NK-92 (cell line): ENCODE results near the gene MRPL10.

Source experiments
- DNase-seq: peaks from one replicate; lab custom pipeline; 2025; ENCODE audit not compliant: unreplicated experiment; lab: John Stamatoyannopoulos, UW

Gene MRPL10

DNA sequence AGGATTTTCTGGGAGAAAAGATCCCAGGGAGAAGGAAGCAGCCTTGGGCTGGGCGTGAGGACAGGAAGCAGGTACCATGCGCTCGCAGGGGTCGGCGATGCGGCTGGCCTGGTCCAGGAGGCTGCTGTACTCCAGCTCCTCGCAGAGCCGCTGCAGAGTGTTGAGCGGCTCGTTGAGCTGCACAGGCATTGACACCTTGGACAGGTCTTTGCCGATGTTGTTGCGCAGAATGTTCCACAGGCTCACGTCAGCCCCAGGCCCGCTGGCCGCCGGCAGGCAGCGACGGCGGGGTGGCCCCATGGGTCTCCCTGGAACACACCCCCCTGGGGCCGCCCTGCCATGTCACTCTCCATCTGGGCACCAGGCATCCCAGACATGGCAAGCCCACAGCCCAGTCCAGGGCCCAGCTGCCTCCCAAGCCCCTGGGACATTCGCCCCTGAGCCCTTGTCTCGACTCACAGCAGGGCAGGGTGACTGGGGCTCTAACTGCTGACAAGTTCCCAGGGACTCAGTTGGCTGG, 17.8 kb downstream of the MRPL10 start:
- DNase-seq = no peak

GRCh38 chr17:47813077-47813476, 18.3 kb downstream of the MRPL10 start:
- DNase-seq = no peak

DNA sequence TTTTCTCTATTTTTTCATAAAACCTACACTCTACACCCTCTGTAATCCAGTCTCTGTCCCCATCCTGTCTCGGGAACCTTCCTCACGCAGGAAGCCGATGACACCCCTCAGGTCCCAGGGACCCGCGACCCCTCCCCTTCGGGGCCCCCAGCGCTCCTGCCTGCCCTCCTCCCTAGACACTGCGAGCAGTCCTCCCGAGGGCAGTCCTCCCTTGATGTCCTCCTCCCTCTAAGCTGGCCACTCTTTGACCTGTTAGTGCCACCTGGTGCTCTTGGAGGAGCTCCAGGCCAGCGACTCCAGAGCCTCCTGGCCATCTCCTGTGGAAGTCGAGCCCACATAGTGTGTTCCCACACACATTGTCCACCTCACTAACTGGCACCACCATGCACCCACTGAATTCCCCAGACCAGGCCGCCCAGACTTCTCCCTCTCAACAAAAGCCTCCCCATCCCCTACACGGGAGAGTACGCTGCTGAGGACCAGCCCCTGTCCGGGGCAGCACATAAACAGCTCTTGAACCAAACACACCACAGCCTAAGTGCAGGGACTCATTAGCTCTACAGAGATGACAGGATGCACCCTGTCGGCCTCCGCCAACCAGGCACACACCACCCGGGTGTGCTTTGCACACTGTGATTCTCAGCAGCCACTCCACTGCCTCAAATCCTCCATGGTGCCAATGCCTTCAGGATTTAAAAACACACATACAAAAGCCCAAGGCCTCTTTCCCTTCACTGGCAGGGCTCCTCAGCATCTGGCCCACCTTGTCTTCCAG, 19.0 kb downstream of the MRPL10 start:
- no peak for DNase-seq

DNA sequence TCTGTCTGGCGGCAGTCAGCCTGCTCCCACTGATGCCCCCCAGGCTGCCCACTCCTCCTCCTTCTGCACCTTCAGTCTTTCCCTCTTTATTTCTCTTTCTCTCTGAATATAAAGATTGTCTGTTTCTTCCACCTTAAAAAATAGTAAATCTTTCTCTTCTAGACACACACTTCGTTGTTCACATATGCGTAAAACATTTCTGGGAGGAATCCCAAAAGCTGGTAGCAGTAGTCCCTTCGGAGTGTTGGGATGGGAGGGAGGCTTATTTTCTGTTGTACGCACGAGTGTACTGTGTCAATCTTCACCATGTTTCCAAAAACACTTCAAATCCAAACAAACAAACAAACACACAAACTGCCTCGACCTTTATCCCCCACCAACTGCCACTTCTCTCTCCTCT, 19.6 kb downstream of the MRPL10 start:
- DNase-seq = no peak

DNA sequence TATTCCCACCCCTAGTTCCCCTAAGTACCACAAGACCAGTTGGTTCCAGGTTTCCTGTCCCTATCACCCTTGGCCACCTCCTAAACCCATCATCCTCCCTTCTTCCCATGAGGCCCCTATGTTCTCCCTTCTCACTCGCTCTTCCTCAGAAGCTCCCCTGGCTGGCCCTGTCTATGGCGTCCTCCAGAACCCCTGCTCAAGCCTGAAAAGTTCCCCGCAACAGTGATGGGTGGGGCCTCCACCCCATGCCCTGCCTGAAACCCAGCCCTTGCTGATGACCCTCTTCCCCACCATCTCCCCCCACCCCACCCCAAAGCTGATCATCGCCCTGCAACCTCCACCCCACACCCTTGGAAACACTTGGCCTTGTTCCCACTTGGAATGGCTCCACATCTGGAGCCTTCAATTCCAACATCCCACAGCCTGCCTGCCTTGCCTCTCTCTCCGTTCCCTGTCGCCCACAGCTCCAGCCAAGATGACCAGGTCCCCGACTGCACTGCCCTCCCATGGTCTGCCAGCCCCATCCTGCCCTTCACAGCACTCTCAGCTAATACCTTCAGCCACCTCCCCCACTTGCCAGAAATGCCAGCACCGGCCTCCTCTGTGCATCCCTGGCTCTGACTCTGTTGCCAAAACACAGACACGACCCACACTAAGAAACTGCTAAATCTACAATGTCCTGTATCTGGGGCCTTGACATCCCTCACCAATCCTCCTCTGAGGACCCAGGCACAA, 20.3 kb downstream of the MRPL10 start:
- DNase-seq = no peak

DNA sequence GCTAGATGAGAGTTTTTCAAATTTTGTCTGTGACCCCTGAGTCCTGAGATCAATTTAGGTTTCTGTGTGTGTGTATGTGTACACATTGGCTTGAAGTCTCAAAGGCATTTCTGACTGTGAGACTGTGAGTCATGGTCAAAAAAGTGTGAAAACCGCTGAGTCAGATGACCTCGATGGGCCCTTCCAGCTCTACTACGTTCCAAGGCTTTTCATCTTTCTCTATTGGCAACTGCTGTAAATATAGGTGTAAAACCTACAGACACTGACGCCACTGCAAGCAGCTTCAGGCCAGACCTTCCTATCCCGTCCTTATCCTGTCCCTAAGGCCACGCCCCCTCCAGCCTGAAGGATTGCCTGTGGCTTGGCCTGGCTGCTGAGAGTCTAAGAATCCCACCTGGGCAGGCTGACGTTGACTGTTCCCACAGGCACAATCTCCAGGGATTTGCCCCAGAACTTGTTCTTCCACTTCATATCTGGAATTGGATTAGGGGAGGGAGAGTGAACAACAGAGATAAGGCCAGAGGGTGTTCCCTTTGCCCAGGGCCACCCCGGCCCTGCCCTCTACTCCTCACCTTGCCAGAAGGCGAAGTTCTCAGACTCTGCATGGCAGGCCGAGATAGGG, 21.0 kb downstream of the MRPL10 start:
- DNase-seq = no peak

DNA sequence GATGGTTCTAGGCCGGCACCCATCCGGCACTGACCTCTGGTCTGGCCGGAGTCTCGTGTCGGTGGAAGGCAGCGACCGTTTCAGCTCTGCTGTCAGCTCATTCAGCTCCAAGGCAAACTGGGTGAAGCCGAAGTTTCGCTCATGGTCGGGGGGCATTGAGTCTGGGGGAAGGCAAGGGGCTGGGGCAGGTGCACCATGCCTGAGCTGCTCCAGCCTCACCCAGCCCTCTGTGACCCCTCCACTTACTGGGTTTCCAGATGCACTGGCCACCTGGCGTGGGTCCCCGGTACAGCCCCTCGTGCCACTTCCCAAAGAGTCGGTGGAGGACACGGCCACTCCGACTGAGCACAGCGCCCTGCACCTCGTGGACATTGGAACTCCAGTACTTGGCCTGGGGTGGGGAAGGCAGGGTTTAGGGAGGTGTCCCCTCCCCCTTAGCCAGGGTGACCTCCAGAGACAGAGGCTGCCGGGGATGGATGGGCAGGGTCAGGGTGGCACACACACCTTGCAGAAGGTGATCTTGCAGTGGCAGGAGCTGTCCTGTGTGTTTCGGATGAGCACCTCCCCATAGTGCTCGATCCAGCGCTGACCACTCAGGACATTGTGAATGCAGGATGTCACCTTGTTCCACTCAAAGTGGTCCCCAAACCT, 22.4 kb downstream of the MRPL10 start:
- no peak for DNase-seq

DNA sequence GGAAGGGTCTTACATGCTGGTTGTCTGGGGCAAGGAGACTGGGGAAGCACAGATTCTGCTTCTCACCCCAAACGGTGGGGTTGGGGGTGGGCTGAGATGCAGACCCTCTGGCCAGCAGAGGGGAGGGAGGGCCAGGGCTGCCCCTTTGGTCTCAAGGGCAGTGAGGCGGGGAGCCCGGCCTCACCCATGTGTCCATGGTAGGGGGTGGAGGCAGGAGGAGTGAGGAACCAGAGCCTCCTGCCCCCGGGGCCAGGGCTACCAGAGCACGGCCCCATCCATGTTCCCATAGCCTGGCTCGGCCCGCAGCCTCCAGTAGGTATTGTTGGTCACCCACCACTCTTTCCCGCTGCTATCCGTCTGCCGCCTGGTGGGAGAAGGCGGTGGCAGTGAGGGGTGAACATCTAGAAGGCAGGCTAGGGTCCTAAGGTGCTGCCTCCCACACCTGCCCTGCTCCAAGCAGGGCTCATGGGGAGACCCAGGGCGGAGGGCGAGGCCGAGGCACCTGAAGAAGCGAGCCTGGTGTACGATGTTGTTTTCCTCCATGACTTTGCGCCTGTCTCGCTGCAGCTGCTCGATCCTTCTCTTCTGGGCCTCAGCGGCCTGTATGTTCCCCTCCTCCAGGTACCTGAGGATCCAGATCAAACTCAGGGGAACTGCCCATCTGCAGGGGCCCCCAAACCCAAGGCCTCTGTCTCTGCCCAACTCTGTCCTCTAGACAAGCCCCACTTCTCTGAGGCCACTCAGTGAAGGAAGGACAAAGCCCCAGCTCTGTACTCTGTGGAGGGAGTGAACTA, 23.1 kb downstream of the MRPL10 start:
- DNase-seq = no peak

- DNase-seq = no peak
Measured at GRCh38 chr17:47807421-47807820, 23.9 kb downstream of the MRPL10 start.

DNA sequence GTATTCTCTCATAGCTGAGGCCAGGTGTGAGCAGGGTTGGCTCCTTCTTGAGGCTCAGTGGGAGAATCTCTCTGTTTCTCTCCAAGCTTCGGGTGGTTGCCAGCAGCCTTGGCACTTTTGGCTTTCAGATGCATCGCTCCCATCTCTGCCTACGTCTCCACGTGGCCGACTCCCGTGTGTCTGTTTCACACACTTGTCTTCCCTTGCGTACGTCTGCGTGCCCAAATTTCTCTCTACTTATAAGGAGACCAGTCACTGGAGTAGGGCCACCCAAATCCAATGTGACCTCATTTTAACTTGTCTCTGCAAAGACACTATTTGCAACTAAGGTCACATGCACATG, 24.5 kb downstream of the MRPL10 start:
- DNase-seq = no peak

GRCh38 chr17:47806026-47806912, 25.1 kb downstream of the MRPL10 start:
- no peak for DNase-seq

DNA sequence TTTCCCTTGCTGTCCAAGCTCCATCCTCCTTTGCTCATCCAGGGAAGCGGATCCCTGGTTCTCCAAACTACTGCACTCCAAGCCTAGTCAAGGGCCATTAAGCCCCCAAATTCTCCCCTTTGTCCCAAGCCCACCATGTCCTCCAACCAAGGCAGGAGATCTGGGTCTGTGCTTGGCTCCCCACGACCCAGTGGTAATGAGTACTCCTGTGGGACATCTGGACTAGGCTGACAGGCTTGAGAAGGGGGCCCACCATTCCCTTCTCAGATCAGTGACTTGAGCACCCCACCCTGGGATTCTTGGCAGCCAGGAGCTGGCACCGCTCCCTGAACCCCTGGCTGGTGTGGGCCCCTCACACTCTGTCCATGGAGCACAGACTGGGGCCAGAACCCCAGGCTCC, 26.9 kb downstream of the MRPL10 start:
- DNase-seq = no peak

DNA sequence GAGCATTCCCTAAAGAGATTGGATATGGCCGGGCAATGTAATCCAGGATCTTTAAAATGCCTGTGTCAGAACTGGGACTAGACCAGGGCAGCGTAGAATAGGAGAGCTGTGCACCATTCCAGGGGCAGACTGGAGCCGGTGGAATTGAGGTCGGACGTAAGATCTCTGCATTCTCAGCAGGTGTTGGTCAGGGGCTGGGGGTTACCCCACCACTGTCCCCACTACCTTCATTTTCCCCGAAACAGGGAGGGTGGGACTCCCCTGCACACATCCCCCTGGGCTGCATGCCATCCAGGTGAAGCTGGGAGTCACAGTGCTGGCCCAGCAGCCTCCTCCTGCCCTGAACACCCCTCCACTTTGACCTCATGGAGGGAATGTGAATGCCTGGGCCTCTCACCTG, 27.6 kb downstream of the MRPL10 start:
- DNase-seq = no peak

GRCh38 chr17:47803201-47803600, 28.1 kb downstream of the MRPL10 start:
- no peak for DNase-seq

DNA sequence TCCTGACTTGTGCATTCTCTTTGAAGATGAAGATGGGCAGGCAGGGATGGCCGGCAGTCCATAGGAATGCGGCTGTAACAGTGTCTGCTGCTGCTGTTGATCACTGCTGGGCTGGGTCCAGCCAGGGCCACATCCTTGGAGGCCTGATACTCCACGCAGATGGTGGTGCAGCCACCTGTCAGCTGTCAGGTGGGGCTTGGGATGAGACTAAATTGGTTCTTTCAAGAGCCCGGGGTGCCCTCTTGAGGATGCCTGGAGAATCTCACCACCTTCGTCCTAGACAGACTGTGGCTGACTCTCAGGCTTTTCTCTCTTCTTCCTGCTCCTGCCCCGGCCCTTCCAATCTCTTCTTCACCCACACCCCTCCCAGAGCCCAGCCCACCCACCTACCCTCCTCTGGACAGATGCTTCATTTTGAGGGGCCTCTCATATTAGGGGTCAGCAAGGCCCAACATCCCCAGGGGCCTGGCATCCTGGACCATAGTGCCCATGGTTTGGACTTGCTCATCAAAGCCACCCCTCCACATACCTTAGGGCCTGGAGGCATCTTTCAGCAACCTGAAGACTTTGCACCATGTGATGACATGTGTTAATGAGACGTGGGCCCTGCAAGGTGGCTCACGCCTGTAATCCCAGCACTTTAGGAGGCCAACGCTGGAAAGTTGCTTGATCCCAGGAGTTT, 28.9 kb downstream of the MRPL10 start:
- DNase-seq = no peak

DNA sequence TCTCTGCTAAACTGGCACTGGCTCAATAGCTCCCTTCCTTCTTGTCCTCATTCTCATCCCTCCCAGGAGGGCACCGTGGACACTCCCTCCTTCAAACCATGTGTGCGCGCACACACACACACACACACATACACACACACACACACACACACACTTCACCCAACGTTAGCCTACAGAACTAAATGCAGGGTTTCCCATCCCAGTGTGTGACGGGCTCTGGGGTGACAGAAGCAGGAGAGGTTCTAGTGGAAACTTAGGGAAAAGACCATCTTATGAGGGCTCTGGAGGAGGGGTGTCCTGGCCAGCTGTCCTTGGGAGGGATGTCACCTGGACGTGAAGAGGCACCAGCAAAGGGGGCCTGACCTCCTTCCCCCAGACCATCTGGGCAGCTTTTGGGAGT, 29.4 kb downstream of the MRPL10 start:
- DNase-seq = no peak

DNA sequence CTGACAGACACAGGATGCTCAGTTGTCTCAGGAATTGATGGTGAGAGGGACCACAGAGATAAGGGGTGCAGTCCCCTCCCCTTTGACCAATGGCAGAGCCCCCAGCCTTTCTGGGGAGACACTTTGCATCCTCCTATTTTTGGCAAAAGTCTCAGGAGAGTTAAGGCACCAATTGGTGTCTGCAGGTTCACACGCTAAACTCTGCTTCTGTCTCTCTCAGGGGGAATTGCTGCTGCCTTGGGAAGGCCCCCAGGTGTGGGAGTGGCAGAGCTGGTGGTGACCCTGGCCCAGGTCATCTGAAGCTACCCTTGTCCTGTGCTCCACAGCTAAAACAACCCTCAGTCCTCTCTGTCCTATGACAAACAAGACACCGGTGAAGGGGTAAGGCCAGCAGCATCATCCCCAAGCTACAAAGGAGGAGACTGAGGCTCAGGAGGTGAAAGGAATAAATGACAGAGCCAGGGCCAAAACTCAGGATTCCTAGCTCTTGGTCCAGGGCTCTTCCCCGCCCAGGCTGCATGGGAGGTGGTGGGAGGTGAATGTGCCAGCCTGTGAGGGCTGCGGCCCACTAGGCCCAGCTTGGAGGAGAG, 30.1 kb downstream of the MRPL10 start:
- no peak for DNase-seq

- no peak for DNase-seq
Measured at GRCh38 chr17:47800686-47801085, 30.7 kb downstream of the MRPL10 start.

- no peak for DNase-seq
Measured at GRCh38 chr17:47797797-47798196, 33.5 kb downstream of the MRPL10 start.
